HEK293 (cell line): ENCODE results near the gene NF2.

Experiments used
- CTCF ChIA-PET: fragments of 350-600 bp; formaldehyde crosslinking; extraction: SDS; loops from one replicate; lab custom pipeline; 2021; ENCODE audit warnings: antibody characterized with exemption; lab: Yijun Ruan, JAX
- POLR2A ChIA-PET: fragments of 300-600 bp; formaldehyde crosslinking; extraction: SDS; loops from one replicate; lab custom pipeline; 2020; ENCODE audit warnings: antibody characterized with exemption, inconsistent platforms; lab: Yijun Ruan, JAX
- H3K27ac ChIP-seq: fragments of 200-500 bp; sonication (Bioruptor generic); 2 replicates; pipeline ENCODE4 v1.5.1; 2014; ENCODE audit warnings: low read depth, low read length, control low read depth, inconsistent platforms; ENCODE audit errors: extremely low read depth
- H3K36me3 ChIP-seq, 2 experiments: fragments of 200-500 bp in 1 of 2; sonication (Bioruptor generic) in 1 of 2; 1 replicate in 1 of 2; 2 replicates in 1 of 2; pipeline ENCODE4 v1.5.1; 2014 to 2017; ENCODE audit warnings: inconsistent platforms in 2 of 2, low read length in 2 of 2; ENCODE audit not compliant: control insufficient read depth in 2 of 2, insufficient read depth in 1 of 2
- H3K4me1 ChIP-seq: fragments of 200-500 bp; sonication (Bioruptor generic); 2 replicates; pipeline ENCODE4 v1.5.1; 2014; ENCODE audit warnings: mild to moderate bottlenecking, low read length, inconsistent platforms; ENCODE audit not compliant: control insufficient read depth, insufficient read depth
- H3K4me3 ChIP-seq: 2 replicates; pipeline ENCODE4 v1.5.1; 2011; ENCODE audit warnings: low read depth, mild to moderate bottlenecking, control low read depth, low read length, moderate library complexity
- H3K9me3 ChIP-seq: fragments of 200-500 bp; sonication (Bioruptor generic); 2 replicates; pipeline ENCODE4 v1.5.1; 2014; ENCODE audit warnings: low read depth, low read length, inconsistent platforms; ENCODE audit not compliant: control insufficient read depth, insufficient read depth
- CTCF ChIP-seq: fragments of 450-650 bp; formaldehyde crosslinking; IDR thresholded peaks from 2 replicates; pipeline ENCODE4 v1.5.1; 2016; ENCODE audit warnings: missing biosample characterization, missing genetic modification characterization
- KLF16 ChIP-seq: fragments of 450-650 bp; formaldehyde crosslinking; IDR thresholded peaks from 2 replicates; pipeline ENCODE4 v1.5.1; 2017; ENCODE audit warnings: missing biosample characterization, missing genetic modification characterization
- MYNN ChIP-seq: fragments of 450-650 bp; formaldehyde crosslinking; IDR thresholded peaks from 2 replicates; pipeline ENCODE4 v1.5.1; 2016; ENCODE audit warnings: missing biosample characterization, missing genetic modification characterization, borderline replicate concordance
- PRDM1 ChIP-seq: fragments of 450-650 bp; formaldehyde crosslinking; IDR thresholded peaks from 2 replicates; pipeline ENCODE4; 2016; ENCODE audit warnings: missing biosample characterization, missing genetic modification characterization
- PRDM2 ChIP-seq: fragments of 450-650 bp; formaldehyde crosslinking; IDR thresholded peaks from 2 replicates; pipeline ENCODE4 v1.5.1; 2016; ENCODE audit warnings: missing biosample characterization, missing genetic modification characterization, borderline replicate concordance
- PRDM4 ChIP-seq: fragments of 450-650 bp; formaldehyde crosslinking; IDR thresholded peaks from 2 replicates; pipeline ENCODE4 v1.5.1; 2017; ENCODE audit warnings: missing biosample characterization, missing genetic modification characterization
- ZBTB17 ChIP-seq: fragments of 450-650 bp; formaldehyde crosslinking; IDR thresholded peaks from 2 replicates; pipeline ENCODE4 v1.5.1; 2016; ENCODE audit warnings: missing biosample characterization, missing genetic modification characterization
- ZEB2 ChIP-seq: fragments of 450-650 bp; formaldehyde crosslinking; IDR thresholded peaks from 2 replicates; pipeline ENCODE4 v1.5.1; 2016; ENCODE audit warnings: missing biosample characterization, missing genetic modification characterization
- ZFHX2 ChIP-seq: fragments of 450-650 bp; formaldehyde crosslinking; conservative IDR thresholded peaks from 2 replicates; pipeline ENCODE4 v1.5.1; 2016; ENCODE audit warnings: missing biosample characterization, missing genetic modification characterization
- ZNF146 ChIP-seq: fragments of 450-650 bp; formaldehyde crosslinking; IDR thresholded peaks from 2 replicates; pipeline ENCODE4 v1.5.1; 2016; ENCODE audit warnings: missing biosample characterization, missing genetic modification characterization
- ZNF148 ChIP-seq: fragments of 450-650 bp; formaldehyde crosslinking; IDR thresholded peaks from 2 replicates; pipeline ENCODE4 v1.5.0; 2017; ENCODE audit warnings: missing biosample characterization, missing genetic modification characterization, borderline replicate concordance
- ZNF202 ChIP-seq: fragments of 450-650 bp; formaldehyde crosslinking; IDR thresholded peaks from 2 replicates; pipeline ENCODE4 v1.5.1; 2016; ENCODE audit warnings: missing biosample characterization, missing genetic modification characterization, borderline replicate concordance
- ZNF221 ChIP-seq: fragments of 450-650 bp; formaldehyde crosslinking; IDR thresholded peaks from 2 replicates; pipeline ENCODE4 v1.5.1; 2017; ENCODE audit warnings: missing biosample characterization, missing genetic modification characterization, borderline replicate concordance
- ZNF239 ChIP-seq: fragments of 450-650 bp; formaldehyde crosslinking; IDR thresholded peaks from 2 replicates; pipeline ENCODE4 v1.5.1; 2016; ENCODE audit warnings: missing biosample characterization, missing genetic modification characterization
- ZNF266 ChIP-seq: fragments of 450-650 bp; formaldehyde crosslinking; IDR thresholded peaks from 2 replicates; pipeline ENCODE4 v1.5.1; 2016; ENCODE audit warnings: missing biosample characterization, missing genetic modification characterization, low read depth
- ZNF311 ChIP-seq: fragments of 450-650 bp; formaldehyde crosslinking; IDR thresholded peaks from 2 replicates; pipeline ENCODE4 v1.5.1; 2017; ENCODE audit warnings: missing biosample characterization, missing genetic modification characterization, borderline replicate concordance
- ZNF366 ChIP-seq: fragments of 450-650 bp; formaldehyde crosslinking; conservative IDR thresholded peaks from 2 replicates; pipeline ENCODE4 v1.5.1; 2016; ENCODE audit warnings: missing biosample characterization, missing genetic modification characterization
- ZNF513 ChIP-seq: fragments of 450-650 bp; IDR thresholded peaks from 2 replicates; pipeline ENCODE4 v1.5.1; 2018; ENCODE audit warnings: missing biosample characterization, missing genetic modification characterization

NF2 gene

GRCh38 chr22:29647954-29648737, 44.7 kb downstream of the NF2 start (continued):
- TF ChIP-seq PRDM2 (tag by site-specific recombination) (no peak), ZNF202 (tag by site-specific recombination) (0 out of 2 replicates have a peak, but pooled peaks have one; percentile 55), ZEB2 (no peak), ZNF221 (tag by site-specific recombination) (no peak), ZNF148 (tag by site-specific recombination) (no peak), KLF16 (tag by site-specific recombination) (no peak)
- TF ChIP-seq, all 188 proteins: peak for 27

GRCh38 chr22:29650370-29650769, 46.9 kb downstream of the NF2 start:
- Histone ChIP-seq H3K9me3 (no peaks in the 10 kb centered on the region), H3K27ac (no peak overlapping the region), H3K4me3 (no peak overlapping the region), H3K36me3 (peaks cover 29 to 45% of the 10 kb centered on the region in 2 experiments), H3K4me1 (no peaks in the 10 kb centered on the region)
- CTCF ChIA-PET: no interaction called here
- POLR2A ChIA-PET: no interaction called here
- no peak for TF ChIP-seq MYNN (tag by site-specific recombination)
- TF ChIP-seq PRDM1: peak; percentile 75
- no peak for TF ChIP-seq ZNF266 (tag by site-specific recombination)
- no peak for TF ChIP-seq ZNF239 (tag by site-specific recombination)
- TF ChIP-seq ZNF148 (tag by site-specific recombination): no peak
- peak; percentile 84 for TF ChIP-seq ZNF366 (tag by site-specific recombination)
- TF ChIP-seq ZBTB17 (tag by site-specific recombination): no peak
- no peak for TF ChIP-seq PRDM4 (tag by site-specific recombination)
- no peak for TF ChIP-seq ZNF146 (tag by site-specific recombination)
- no peak for TF ChIP-seq ZFHX2 (tag by site-specific recombination)
- TF ChIP-seq ZNF311 (tag by site-specific recombination): no peak
- no peak for TF ChIP-seq ZNF513
- TF ChIP-seq CTCF: no peak
